Bronchial epithelial cell (primary cell): ENCODE measurements around the gene WNT7B. TPM values are rescaled to one million over a fixed set of nuclear protein-coding genes. Genes with fewer than 3 reads are reported as not detected.

Experiments used
- DNase-seq: peaks from one replicate; pipeline ENCODE4 v3.0.0-alpha.2; 2010; ENCODE audit warnings: low read depth
- FAIRE-seq: peaks from 2 replicates; lab custom pipeline; 2011; peaks lifted over from hg19 to GRCh38; lab: Jason Lieb, UNC
- H3K27me3 ChIP-seq: 2 replicates; pipeline ENCODE4 v1.5.1; 2011; ENCODE audit warnings: low read length; ENCODE audit not compliant: control insufficient read depth, insufficient read depth
- H3K36me3 ChIP-seq: 2 replicates; pipeline ENCODE4 v1.5.1; 2011; ENCODE audit warnings: low read length; ENCODE audit not compliant: control insufficient read depth, insufficient read depth
- H3K4me3 ChIP-seq: 2 replicates; pipeline ENCODE4 v1.5.1; 2011; ENCODE audit warnings: mild to moderate bottlenecking, low read depth, low read length, control low read depth
- total RNA-seq: library from RNA; depleted of rRNA; stranded (reverse); fragments of >200 nt; gene quantifications from 2 replicates; pipeline ENCODE4 v1.2.1, GENCODE V29; 2014
- TF ChIP-seq, protein P1 (sequence below): IDR thresholded peaks from 2 replicates; pipeline ENCODE4 v1.5.1; 2011; ENCODE audit warnings: mild to moderate bottlenecking, moderate library complexity, low read length, control low read depth, inconsistent platforms; ENCODE audit not compliant: insufficient read depth, severe bottlenecking

The WNT7B gene
- total RNA-seq, 1 donor from 2014 or later: 18.2 TPM

DNA sequence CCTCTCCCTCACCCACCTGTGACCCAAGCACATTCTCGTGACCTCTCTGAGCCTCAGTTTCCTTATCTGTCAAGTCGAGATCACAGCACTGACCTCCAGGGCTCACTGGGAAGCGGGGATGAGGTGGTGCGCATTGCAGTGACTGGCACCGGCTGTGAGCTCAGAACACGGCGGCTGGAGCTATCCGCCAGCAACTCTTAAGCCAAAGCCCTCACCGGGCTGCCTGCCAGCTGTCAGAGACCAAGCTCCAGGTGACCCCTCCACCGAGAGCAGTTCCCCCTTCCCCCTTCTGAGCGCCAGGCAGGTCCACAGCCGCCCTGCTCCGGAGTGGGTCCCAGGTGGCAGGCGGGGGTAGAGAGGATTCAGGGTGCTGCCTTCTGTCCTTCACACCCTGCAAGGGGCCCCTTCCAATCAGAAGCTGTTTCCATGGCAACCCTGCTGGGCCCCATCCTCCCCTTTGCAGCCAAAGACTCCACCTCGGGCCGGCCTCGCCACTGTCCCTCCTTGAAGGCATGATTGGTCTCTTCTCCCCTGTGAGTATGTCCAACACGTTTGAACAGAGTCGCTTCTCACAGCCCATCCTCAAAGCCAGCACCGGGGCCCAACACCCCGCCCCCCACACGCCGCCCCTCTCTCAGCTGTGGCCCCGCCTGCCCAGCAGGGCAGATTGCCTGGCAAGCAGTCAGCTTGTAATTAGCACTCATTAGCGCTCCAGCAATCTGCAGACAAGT lies 98.7 kb downstream of the WNT7B start:
- Histone ChIP-seq H3K27me3 (peaks cover 21% of the 10 kb centered on the region), H3K4me3 (no peak overlapping the region), H3K36me3 (no peaks in the 10 kb centered on the region)
- DNase-seq (no peak), FAIRE-seq (no peak)
- TF ChIP-seq, protein P1, sequence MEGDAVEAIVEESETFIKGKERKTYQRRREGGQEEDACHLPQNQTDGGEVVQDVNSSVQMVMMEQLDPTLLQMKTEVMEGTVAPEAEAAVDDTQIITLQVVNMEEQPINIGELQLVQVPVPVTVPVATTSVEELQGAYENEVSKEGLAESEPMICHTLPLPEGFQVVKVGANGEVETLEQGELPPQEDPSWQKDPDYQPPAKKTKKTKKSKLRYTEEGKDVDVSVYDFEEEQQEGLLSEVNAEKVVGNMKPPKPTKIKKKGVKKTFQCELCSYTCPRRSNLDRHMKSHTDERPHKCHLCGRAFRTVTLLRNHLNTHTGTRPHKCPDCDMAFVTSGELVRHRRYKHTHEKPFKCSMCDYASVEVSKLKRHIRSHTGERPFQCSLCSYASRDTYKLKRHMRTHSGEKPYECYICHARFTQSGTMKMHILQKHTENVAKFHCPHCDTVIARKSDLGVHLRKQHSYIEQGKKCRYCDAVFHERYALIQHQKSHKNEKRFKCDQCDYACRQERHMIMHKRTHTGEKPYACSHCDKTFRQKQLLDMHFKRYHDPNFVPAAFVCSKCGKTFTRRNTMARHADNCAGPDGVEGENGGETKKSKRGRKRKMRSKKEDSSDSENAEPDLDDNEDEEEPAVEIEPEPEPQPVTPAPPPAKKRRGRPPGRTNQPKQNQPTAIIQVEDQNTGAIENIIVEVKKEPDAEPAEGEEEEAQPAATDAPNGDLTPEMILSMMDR: no peak

DNA sequence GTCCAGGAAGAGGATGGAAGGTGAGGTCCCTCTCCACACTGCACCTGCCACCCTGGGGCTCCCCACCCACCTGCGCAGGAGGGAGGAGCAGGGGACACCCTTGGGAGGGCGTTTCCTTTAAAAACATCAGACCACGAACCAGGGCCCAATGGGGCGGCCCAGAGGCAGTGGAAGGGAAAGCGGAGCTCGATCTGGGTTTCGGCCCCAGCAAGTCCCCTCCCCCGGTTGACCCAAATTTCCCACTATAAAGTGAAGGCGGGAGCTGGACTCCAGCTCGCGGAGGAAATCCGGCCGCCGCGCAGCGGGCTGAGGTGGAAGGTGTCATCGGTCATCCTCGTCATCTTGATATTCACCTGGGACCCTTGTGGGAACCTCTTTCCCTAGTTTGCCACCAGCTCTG lies 99.3 kb downstream of the WNT7B start:
- Histone ChIP-seq H3K36me3 (no peaks in the 10 kb centered on the region), H3K27me3 (peaks cover 21% of the 10 kb centered on the region), H3K4me3 (no peak overlapping the region)
- TF ChIP-seq, protein P1: no peak
- no peak for DNase-seq
- FAIRE-seq: no peak

DNA sequence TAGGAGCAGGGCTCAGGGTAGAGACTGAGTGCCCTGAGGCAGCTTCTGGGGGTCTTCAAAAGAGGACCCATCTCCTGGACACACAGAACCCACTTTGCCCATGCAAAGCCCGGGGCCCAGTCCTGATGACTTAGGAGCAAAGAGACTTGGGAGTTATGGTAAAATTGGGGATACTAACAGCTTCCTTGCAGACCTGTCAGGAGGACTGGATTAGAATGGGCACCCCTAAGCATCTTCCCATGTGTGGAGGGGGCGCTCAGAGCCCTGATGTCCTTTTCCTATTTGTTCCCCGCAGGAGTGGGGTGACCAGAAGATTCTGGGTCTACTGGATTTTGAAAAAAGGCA lies 100.0 kb downstream of the WNT7B start:
- no peaks in the 10 kb centered on the region for H3K36me3 ChIP-seq

DNA sequence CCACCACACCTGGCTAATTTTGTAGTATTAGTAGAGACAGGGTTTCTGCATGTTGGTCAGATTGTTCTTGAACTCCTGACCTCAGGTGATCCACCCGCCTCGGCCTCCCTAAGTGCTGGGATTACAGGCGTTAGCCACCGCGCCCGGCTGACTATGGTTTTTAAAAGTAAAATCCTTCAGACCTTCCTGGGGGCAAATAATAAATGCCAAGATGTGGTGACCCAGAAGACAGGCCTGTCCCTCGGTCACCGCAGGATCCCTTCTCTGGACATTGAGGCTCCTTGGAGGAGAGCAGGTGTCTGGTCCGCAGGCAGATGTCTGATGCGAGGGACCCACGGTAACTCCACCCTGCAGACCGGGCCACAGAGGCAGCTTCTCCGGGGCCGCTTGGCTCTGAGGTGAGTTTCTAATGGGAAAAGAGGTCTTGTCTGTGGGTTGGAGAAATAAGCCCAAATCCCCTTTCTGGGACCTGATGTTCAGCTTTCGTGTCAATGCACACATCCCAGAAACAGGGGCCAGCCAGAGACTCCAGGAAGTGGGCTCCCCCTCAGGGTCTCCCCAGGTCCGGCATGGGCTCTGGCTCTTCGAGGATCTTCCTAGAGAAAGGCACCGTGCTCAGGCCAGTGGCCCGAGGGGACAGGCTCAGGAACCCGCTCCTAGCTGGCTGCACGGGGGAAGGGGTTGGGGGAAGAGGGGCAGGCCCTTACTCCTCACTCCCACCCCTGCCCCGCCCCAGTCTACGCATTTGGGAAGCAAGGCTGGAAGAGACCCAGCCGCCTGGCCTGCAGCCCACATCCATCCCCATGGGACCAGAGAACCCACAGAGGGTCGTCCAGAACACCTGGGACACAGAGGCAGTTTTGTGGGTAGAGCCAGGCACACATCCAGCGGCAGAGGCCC lies 100.6 kb downstream of the WNT7B start:
- Histone ChIP-seq H3K36me3 (no peaks in the 10 kb centered on the region), H3K4me3 (no peak overlapping the region), H3K27me3 (peaks cover 17% of the 10 kb centered on the region)
- FAIRE-seq (no peak), DNase-seq (no peak)
- TF ChIP-seq, protein P1: no peak

More for the DNA sequence above, 100.0 kb downstream of the WNT7B start:
- peaks cover 19% of the 10 kb centered on the region for H3K27me3 ChIP-seq
- DNase-seq (no peak), FAIRE-seq (no peak)
- no peak overlapping the region for H3K4me3 ChIP-seq
- TF ChIP-seq, protein P1: no peak

DNA sequence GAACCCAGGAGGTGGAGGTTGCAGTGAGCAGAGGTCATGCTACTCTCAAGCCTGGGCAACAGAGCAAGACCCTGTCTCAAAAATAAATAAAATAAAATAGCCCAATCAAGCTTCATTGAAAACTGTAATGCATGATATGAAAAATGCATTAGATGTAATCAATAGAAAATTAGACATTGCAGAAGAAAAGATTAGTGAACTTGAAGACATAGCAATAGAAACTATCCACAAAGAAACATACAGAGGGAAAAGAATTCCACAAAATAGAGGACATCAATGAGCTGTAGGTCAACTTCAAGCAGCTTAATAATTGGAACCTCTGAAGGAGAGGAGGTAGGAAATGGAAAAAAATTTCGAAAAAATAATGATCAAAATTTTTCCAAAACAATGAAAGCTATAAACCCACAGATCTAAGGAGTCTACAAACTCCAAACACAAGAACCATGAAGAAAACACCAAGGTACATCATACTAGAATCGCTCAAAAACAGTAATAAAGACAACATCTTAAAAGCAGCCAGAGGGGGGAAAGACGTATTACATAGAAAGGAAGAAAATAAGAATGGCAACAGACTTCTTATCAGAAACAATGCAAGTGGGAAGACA lies 104.2 kb downstream of the WNT7B start:
- H3K4me3 ChIP-seq: no peak overlapping the region
- FAIRE-seq (no peak), DNase-seq (no peak)
- H3K36me3 ChIP-seq: no peaks in the 10 kb centered on the region
- H3K27me3 ChIP-seq: peaks cover 1% of the 10 kb centered on the region
- TF ChIP-seq, protein P1: no peak
